Nephron (organoid): ENCODE data around the gene URAD.
A peak's percentile ranks its signal among the peaks of the same experiment; 100 is the strongest.

Experiments used
- H3K27ac Mint-ChIP-seq, 3 experiments: 2 replicates each; pipeline ENCODE4 v1.8.0; 2020; ENCODE audit warnings: mixed read lengths in 3 of 3, mild to moderate bottlenecking in 2 of 3, moderate library complexity in 1 of 3
- H3K27me3 Mint-ChIP-seq: 2 replicates; pipeline ENCODE4 v1.8.0; 2021; ENCODE audit warnings: low read depth, mild to moderate bottlenecking, moderate library complexity, mixed read lengths
- H3K36me3 Mint-ChIP-seq: 2 replicates; pipeline ENCODE4 v1.8.0; 2020; ENCODE audit warnings: low read depth, mixed read lengths
- H3K4me1 Mint-ChIP-seq: 2 replicates; pipeline ENCODE4 v1.8.0; 2020; ENCODE audit warnings: mixed read lengths
- H3K4me3 Mint-ChIP-seq, 3 experiments: 2 replicates each; pipeline ENCODE4 v1.8.0; 2020; ENCODE audit warnings: mild to moderate bottlenecking in 3 of 3, mixed read lengths in 3 of 3, moderate library complexity in 2 of 3
- H3K9me3 Mint-ChIP-seq: 2 replicates; pipeline ENCODE4 v1.8.0; 2020; ENCODE audit warnings: mixed read lengths
- TF ChIP-seq, protein P1 (sequence below), 3 experiments: fragments of 200-600 bp; sonication (generic); IDR thresholded peaks; one replicate each; pipeline ENCODE4 v1.5.0; 2021; ENCODE audit warnings: antibody characterized with exemption in 3 of 3; ENCODE audit not compliant: unreplicated experiment in 3 of 3

The URAD gene

GRCh38 chr13:27971236-27971645, 17.3 kb downstream of the URAD start:
- TF ChIP-seq, protein P1, sequence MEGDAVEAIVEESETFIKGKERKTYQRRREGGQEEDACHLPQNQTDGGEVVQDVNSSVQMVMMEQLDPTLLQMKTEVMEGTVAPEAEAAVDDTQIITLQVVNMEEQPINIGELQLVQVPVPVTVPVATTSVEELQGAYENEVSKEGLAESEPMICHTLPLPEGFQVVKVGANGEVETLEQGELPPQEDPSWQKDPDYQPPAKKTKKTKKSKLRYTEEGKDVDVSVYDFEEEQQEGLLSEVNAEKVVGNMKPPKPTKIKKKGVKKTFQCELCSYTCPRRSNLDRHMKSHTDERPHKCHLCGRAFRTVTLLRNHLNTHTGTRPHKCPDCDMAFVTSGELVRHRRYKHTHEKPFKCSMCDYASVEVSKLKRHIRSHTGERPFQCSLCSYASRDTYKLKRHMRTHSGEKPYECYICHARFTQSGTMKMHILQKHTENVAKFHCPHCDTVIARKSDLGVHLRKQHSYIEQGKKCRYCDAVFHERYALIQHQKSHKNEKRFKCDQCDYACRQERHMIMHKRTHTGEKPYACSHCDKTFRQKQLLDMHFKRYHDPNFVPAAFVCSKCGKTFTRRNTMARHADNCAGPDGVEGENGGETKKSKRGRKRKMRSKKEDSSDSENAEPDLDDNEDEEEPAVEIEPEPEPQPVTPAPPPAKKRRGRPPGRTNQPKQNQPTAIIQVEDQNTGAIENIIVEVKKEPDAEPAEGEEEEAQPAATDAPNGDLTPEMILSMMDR (IDR thresholded peaks at IDR 0.05; ENCODE audit: unreplicated experiment in 3 of 3): no peak
- H3K4me1 Mint-ChIP-seq: peaks cover 20% of the 10 kb centered on the region
- H3K36me3 Mint-ChIP-seq: no peaks in the 10 kb centered on the region
- peaks cover 100% of the 10 kb centered on the region for H3K27me3 Mint-ChIP-seq
- peaks cover 5% of the 10 kb centered on the region for H3K9me3 Mint-ChIP-seq
- no peak overlapping the region for H3K27ac Mint-ChIP-seq
- no peak overlapping the region for H3K4me3 Mint-ChIP-seq

DNA sequence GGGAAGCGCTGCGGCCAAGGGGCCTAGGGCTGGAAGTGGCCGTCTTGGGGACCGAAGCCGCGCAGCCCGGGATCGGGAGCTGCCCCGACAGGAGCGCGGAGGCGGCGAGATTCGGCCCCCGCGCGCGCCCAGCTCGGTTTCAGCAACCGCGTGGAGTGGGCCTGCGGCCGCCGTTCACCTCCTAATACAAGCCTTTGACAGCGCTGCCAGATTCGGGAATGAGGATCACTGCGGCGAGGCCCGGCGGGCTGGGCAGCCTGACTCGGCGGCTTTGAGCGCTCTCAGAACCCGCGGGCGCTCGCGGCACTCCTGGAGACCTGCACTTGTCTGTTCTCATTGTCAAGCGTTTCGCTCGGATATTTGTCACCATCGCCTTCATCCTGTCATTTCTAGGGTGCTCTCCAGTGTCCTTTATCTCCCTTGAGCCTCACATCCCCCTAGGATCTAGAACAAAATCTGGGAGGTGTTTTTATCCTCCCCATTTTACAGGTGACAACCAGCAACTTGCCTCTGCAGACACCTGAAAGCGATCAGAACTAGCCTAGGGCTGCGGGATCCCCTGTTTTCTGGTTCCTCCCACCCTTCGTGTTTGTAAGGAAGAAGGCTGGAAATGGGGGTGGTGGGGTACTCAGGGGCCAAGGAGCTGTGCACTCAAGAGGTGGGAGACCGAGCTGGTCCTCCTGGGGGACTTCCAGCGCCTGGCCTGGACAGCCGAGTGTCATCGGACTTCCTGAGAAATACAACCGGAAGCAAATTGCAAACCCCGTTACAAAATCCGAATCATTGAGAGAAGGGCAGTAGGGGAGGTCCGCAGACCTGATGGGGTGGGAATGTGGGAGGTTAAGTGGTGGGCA, 17.9 kb downstream of the URAD start:
- H3K4me3 Mint-ChIP-seq: peak overlapping the region in 1 of 3 experiments; percentile 30
- peaks cover 20% of the 10 kb centered on the region for H3K4me1 Mint-ChIP-seq
- no peak overlapping the region for H3K27ac Mint-ChIP-seq
- TF ChIP-seq, protein P1 (IDR thresholded peaks at IDR 0.05; ENCODE audit: unreplicated experiment in 3 of 3): no peak
- no peaks in the 10 kb centered on the region for H3K36me3 Mint-ChIP-seq
- peaks cover 5% of the 10 kb centered on the region for H3K9me3 Mint-ChIP-seq
- H3K27me3 Mint-ChIP-seq: peaks cover 100% of the 10 kb centered on the region

DNA sequence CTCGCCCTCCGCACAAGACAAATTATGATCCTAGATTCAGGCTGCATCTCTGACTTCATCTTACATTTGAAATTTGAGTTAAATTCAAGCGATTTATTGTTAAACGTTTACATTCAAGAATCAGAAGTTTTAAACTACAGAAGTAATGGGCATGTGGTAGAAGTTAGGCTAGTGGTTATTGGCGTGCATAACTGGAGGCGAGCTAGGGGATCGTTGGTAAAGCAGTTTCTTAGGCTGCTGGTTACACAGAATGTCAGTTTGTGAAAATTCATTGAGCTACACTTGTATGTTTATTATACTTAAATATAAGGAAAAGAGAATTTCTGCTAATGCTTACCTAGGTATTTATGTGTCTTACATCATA, 18.6 kb downstream of the URAD start:
- H3K4me3 Mint-ChIP-seq: peak overlapping the region; percentile 13 to 24 (median 16)
- peaks cover 5% of the 10 kb centered on the region for H3K9me3 Mint-ChIP-seq
- peaks cover 20% of the 10 kb centered on the region for H3K4me1 Mint-ChIP-seq
- H3K36me3 Mint-ChIP-seq: no peaks in the 10 kb centered on the region
- no peak overlapping the region for H3K27ac Mint-ChIP-seq
- H3K27me3 Mint-ChIP-seq: peaks cover 100% of the 10 kb centered on the region
- TF ChIP-seq, protein P1 (IDR thresholded peaks at IDR 0.05; ENCODE audit: unreplicated experiment in 3 of 3): no peak

DNA sequence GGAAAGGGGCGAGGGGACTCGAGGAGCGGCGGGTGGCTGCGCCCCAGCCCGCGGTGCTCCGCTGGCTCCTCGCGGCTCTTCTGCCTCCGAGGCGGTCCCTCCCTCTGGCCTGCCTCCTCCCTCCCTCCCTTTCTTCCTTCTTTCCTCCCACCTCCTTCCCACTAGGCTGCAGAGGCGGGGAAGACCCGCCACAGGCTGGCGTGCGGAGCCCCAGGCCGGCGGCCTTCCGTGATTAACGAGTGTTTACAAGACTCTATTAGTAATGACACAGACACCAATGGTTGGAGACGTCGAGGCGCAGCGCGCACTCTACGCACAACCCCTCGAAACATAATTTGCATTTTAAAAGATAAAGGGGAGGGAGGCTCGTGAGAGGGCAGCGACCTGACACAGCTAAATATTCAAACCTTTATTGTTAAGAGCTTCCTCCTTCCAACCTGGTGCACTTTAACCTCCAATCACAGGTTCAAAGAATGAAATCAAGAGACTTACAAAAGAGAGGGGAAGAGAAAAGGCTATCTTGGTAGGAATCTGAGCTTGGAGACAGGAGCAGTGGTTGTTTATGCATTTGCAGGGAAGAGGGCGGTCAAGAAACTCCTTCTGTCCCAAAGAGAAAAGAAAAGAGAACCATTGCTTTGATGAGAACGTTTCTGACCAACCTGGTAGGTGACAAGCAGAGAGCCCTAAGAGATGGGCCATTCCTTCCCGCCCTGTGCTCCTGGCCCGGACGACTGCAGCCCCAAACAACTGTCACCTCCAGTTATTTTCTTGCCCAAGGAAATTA, 19.2 kb downstream of the URAD start, which contains the start of gene CDX2:
CDX2 (minus strand) TSS at position 234 of the 784 bp plus-strand sequence. CDS start 309 bp downstream, outside the sequence.
- Mint-ChIP-seq H3K4me1 (peaks cover 20% of the 10 kb centered on the region), H3K27ac (no peak within 1 kb of the TSS), H3K27me3 (peaks cover 100% of the 10 kb centered on the region), H3K4me3 (peak within 1 kb of the TSS; percentile 44 to 78 (median 46)), H3K9me3 (peaks cover 5% of the 10 kb centered on the region), H3K36me3 (no peaks in the 10 kb centered on the region)
- TF ChIP-seq, protein P1 (IDR thresholded peaks at IDR 0.05; ENCODE audit: unreplicated experiment in 3 of 3): no peak

DNA sequence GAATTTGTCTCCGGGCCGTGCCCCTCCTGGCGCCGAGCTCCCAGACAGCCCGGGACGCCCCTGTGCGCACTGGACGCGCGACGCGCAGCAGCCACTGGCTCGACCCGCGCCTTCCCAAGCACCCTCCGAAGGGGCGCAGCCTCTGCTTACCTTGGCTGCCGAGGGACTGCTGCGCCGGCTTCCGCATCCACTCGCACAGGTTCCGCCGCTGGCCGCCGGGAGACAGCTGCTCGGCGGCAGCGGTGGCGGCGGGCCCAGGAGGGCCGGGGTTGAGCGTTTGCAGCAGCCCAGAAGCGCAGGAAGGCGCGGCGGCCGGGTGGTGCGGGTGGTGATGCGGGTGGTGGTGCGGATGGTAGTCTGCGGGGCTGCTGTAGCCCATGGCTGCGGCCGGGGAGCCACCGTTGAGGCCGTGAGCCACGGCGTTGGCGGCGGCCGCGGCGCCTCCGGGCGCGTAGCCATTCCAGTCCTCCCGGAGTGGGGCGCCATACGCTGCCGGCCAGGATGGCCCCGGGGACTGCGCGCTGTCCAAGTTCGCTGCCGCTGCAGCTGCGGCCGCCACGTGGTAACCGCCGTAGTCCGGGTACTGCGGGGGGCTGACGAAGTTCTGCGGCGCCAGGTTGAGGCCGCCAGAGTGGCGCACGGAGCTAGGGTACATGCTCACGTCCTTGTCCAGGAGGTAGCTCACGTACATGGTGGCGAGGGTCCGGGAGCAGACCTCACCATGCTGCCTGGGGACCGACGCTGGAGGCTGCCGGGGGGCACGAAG, 20.0 kb downstream of the URAD start:
- Mint-ChIP-seq H3K36me3 (no peaks in the 10 kb centered on the region), H3K4me1 (peaks cover 20% of the 10 kb centered on the region), H3K27ac (no peak overlapping the region), H3K9me3 (peaks cover under 1% of the 10 kb centered on the region), H3K27me3 (peaks cover 100% of the 10 kb centered on the region), H3K4me3 (peak overlapping the region in 2 of 3 experiments; percentile 30 to 78)
- TF ChIP-seq, protein P1 (IDR thresholded peaks at IDR 0.05; ENCODE audit: unreplicated experiment in 3 of 3): no peak
